Effector CD4-positive, alpha-beta T cell (primary cell): ENCODE data around the gene PTPN7.
A peak's percentile ranks its signal among the peaks of the same experiment; 100 is the strongest.
"Not testable (repeated sequence)": the region's sequence is repeated elsewhere in the genome, so short reads cannot be mapped to it uniquely, and the experiment has no call there.

Experiments used
- DNase-seq: peaks from one replicate; pipeline ENCODE4 v3.0.0-alpha.2; 2020

PTPN7 gene

GRCh38 chr1:202150602-202151001, 9.8 kb downstream of the PTPN7 start:
- no peak for DNase-seq

GRCh38 chr1:202150187-202150586, 10.2 kb downstream of the PTPN7 start:
- no peak for DNase-seq

- DNase-seq = no peak
Measured at GRCh38 chr1:202149566-202149965, 10.8 kb downstream of the PTPN7 start.

- DNase-seq = no peak
Measured at GRCh38 chr1:202148391-202148790, 12.0 kb downstream of the PTPN7 start.

GRCh38 chr1:202146993-202147392, 13.4 kb downstream of the PTPN7 start:
- no peak for DNase-seq

GRCh38 chr1:202146279-202146678, 14.1 kb downstream of the PTPN7 start:
- no peak for DNase-seq

- not testable (repeated sequence) for DNase-seq
Measured at GRCh38 chr1:202145744-202146140, 14.7 kb downstream of the PTPN7 start.

- no peak for DNase-seq
Measured at GRCh38 chr1:202145068-202145743, 15.2 kb downstream of the PTPN7 start.

- DNase-seq = peak; percentile 55
Measured at GRCh38 chr1:202144402-202145067, 15.9 kb downstream of the PTPN7 start, which contains the start of gene ARL8A. ARL8A (minus strand) TSS chr1:202144737; CDS start chr1:202144572, 165 bp downstream.

GRCh38 chr1:202143768-202144401, 16.5 kb downstream of the PTPN7 start:
- no peak for DNase-seq

GRCh38 chr1:202143011-202143767, 17.2 kb downstream of the PTPN7 start:
- DNase-seq = no peak

GRCh38 chr1:202141468-202141867, 18.9 kb downstream of the PTPN7 start:
- not testable (repeated sequence) for DNase-seq

- no peak for DNase-seq
Measured at GRCh38 chr1:202140833-202141232, 19.6 kb downstream of the PTPN7 start.

- DNase-seq = no peak
Measured at GRCh38 chr1:202135221-202135721, 25.1 kb downstream of the PTPN7 start.

- DNase-seq = no peak
Measured at GRCh38 chr1:202134645-202135172, 25.7 kb downstream of the PTPN7 start.

- DNase-seq = no peak
Measured at GRCh38 chr1:202133989-202134388, 26.4 kb downstream of the PTPN7 start.

- no peak for DNase-seq
Measured at GRCh38 chr1:202133496-202133895, 26.9 kb downstream of the PTPN7 start.

GRCh38 chr1:202133001-202133400, 27.4 kb downstream of the PTPN7 start:
- no peak for DNase-seq

GRCh38 chr1:202131956-202132821, 28.2 kb downstream of the PTPN7 start:
- DNase-seq = no peak

- no peak for DNase-seq
Measured at GRCh38 chr1:202130816-202131522, 29.4 kb downstream of the PTPN7 start.

- no peak for DNase-seq
Measured at GRCh38 chr1:202130297-202130721, 30.1 kb downstream of the PTPN7 start.
